Loucy (cell line): ENCODE measurements around the gene MIER2.

Experiments used
- CTCF ChIP-seq: fragments of 200-600 bp; sonication (generic); conservative IDR thresholded peaks from 2 replicates; pipeline ENCODE4 v1.5.1; 2014; ENCODE audit warnings: mild to moderate bottlenecking, antibody characterized with exemption, low read length
- EZH2phosphoT487 ChIP-seq: fragments of 200-600 bp; IDR thresholded peaks from 2 replicates; pipeline ENCODE4 v1.6.1; 2018; ENCODE audit warnings: antibody characterized with exemption, mild to moderate bottlenecking, moderate library complexity, borderline replicate concordance

- TF ChIP-seq CTCF: no peak
- TF ChIP-seq EZH2phosphoT487: no peak
Measured at GRCh38 chr19:342128-342455, 2.5 kb downstream of the MIER2 start.
